Measurements from ENCODE around the gene DGKH. TPM values are rescaled to one million over a fixed set of nuclear protein-coding genes. Genes with fewer than 3 reads are reported as not detected.
"Not testable (repeated sequence)": the region's sequence is repeated elsewhere in the genome, so short reads cannot be mapped to it uniquely, and the experiment has no call there.

The DGKH gene
- total and polyA plus RNA-seq, 9 donors = 2.4 to 5.1 (median 2.8) TPM

DNA sequence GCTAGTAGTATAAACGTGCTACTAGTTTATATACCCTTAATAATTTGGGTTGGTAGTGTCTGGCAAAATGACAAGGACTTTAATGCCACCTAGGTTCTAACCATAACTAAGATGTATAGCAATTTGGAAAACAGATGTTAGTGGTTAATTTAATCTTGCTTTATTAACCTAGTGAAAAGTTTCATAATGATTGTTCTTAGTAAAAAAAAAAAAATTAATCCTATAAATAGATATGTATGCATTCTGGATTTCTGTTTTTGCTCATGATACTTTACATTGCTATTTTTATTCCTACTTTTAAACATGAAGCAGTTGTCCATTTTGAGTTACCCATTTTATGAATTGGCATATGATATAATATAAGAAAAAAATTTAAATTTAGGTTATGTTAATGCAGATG, 36.3 kb downstream of the DGKH start:
- H3K27ac ChIP-seq (ENCODE audit: low read length) = no peak overlapping the region
- no peaks in the 10 kb centered on the region for H3K36me3 ChIP-seq (ENCODE audit: control insufficient read depth, insufficient read depth, low read length)
- WGBS (ENCODE audit: insufficient coverage) = no CpG with 5 or more reads among the region's 1 CpG

DNA sequence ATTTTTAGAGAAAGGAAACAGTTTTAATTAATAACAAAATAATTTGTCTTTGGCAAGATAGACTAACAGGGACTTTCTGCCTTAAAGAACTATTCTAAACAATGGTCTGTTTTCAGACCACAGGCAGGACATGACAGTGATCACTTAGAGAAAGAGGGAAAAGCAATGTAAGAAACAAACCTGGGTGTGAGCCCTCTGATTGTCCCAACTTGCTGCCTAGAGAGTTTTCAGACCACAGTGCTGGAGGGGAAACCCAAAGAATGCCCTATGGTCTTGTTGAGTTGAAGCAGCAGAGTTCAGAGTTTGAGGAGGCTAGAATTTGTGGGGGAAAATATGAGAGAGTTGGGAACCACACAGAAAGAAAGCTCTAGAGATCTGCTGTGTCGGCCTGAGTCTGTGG, 38.1 kb downstream of the DGKH start:
- Histone ChIP-seq H3K4me3 (ENCODE audit: low read length) (no peak overlapping the region), H3K9me3 (replicated peaks; ENCODE audit: control insufficient read depth, low read depth, low read length) (peaks cover 7% of the 10 kb centered on the region), H3K27ac (ENCODE audit: low read length) (no peak overlapping the region), H3K36me3 (ENCODE audit: control insufficient read depth, insufficient read depth, low read length) (no peaks in the 10 kb centered on the region), H3K4me1 (ENCODE audit: control insufficient read depth, insufficient read depth, low read length) (no peaks in the 10 kb centered on the region), H3K27me3 (ENCODE audit: control insufficient read depth, insufficient read depth, low read length) (no peaks in the 10 kb centered on the region)
- no CpG with 5 or more reads among the region's 1 CpG for WGBS (ENCODE audit: insufficient coverage)
- DNase-seq = no peak

More for the DNA sequence above, 36.3 kb downstream of the DGKH start:
- H3K27me3 ChIP-seq (ENCODE audit: control insufficient read depth, insufficient read depth, low read length) = no peaks in the 10 kb centered on the region
- H3K4me3 ChIP-seq (ENCODE audit: low read length) = no peak overlapping the region
- H3K9me3 ChIP-seq (replicated peaks; ENCODE audit: control insufficient read depth, low read depth, low read length) = peaks cover 4% of the 10 kb centered on the region
- no peak for DNase-seq
- H3K4me1 ChIP-seq (ENCODE audit: control insufficient read depth, insufficient read depth, low read length) = no peaks in the 10 kb centered on the region

DNA sequence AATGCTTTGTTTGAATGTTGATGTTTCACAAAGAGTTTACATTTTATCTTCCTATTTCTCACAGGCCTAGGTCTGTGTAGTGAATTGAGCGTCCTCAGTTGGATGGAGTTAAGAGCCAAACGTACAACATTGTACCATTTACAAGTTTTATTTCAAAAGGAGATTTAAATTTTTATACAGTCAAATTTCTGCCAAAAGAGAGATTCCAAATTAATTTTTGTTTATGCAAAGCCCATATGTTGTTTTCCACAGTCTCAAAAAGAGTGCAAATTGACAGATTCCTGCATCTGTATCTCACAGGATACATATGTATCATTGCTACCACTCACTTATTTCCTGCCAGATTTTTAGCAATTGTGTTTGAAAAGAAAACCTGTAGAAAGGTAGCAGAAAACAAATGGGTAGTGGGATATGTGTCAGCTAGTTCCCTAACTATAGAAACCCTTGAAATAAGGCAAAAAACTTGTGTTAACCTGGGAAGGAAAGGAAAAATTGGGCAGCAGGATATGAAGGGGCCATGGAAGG, 46.1 kb downstream of the DGKH start:
- Histone ChIP-seq H3K27ac (ENCODE audit: low read length) (no peak overlapping the region), H3K9me3 (replicated peaks; ENCODE audit: control insufficient read depth, low read depth, low read length) (peaks cover 3% of the 10 kb centered on the region), H3K36me3 (ENCODE audit: control insufficient read depth, insufficient read depth, low read length) (no peaks in the 10 kb centered on the region), H3K4me3 (ENCODE audit: low read length) (no peak overlapping the region), H3K27me3 (ENCODE audit: control insufficient read depth, insufficient read depth, low read length) (no peaks in the 10 kb centered on the region), H3K4me1 (ENCODE audit: control insufficient read depth, insufficient read depth, low read length) (no peaks in the 10 kb centered on the region)
- no CpG with 5 or more reads among the region's 2 CpGs for WGBS (ENCODE audit: insufficient coverage)
- DNase-seq = no peak

DNA sequence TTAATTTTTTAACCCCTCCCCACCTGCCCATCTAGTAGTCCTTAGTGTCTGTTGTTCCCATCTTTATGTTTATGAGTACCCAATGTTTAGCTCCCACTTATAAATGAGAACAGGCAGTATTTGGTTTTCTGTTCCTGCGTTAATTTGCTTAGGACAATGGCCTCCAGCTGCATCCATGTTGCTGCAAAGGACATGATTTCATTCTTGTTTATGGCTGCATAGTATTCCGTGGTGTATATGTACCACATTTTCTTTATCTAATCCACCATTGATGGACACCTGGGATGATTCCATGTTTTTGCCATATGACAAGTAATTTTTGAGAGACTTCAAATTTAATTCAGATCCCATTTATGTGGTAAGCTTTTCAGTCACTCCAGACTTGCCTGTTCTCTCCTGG, 47.8 kb downstream of the DGKH start:
- H3K27me3 ChIP-seq (ENCODE audit: control insufficient read depth, insufficient read depth, low read length); H3K4me1 ChIP-seq (ENCODE audit: control insufficient read depth, insufficient read depth, low read length); H3K36me3 ChIP-seq (ENCODE audit: control insufficient read depth, insufficient read depth, low read length); H3K27ac ChIP-seq (ENCODE audit: low read length); H3K4me3 ChIP-seq (ENCODE audit: low read length); H3K9me3 ChIP-seq (replicated peaks; ENCODE audit: control insufficient read depth, low read depth, low read length); DNase-seq: not testable (repeated sequence)
- no CpG with 5 or more reads among the region's 2 CpGs for WGBS (ENCODE audit: insufficient coverage)

- no peak overlapping the region for H3K27ac ChIP-seq (ENCODE audit: low read length)
- H3K9me3 ChIP-seq (replicated peaks; ENCODE audit: control insufficient read depth, low read depth, low read length) = peaks cover 3% of the 10 kb centered on the region
- no peak overlapping the region for H3K4me3 ChIP-seq (ENCODE audit: low read length)
- WGBS (ENCODE audit: insufficient coverage) = 95% methylated on average over 4 of the region's 9 CpGs
- no peaks in the 10 kb centered on the region for H3K27me3 ChIP-seq (ENCODE audit: control insufficient read depth, insufficient read depth, low read length)
- peaks cover 6% of the 10 kb centered on the region for H3K4me1 ChIP-seq (ENCODE audit: control insufficient read depth, insufficient read depth, low read length)
- no peak for DNase-seq
- no peaks in the 10 kb centered on the region for H3K36me3 ChIP-seq (ENCODE audit: control insufficient read depth, insufficient read depth, low read length)
Observed at GRCh38 chr13:42099962-42100675, 51.7 kb downstream of the DGKH start.

GRCh38 chr13:42100960-42101359, 52.5 kb downstream of the DGKH start:
- Histone ChIP-seq H3K27me3 (ENCODE audit: control insufficient read depth, insufficient read depth, low read length) (no peaks in the 10 kb centered on the region), H3K36me3 (ENCODE audit: control insufficient read depth, insufficient read depth, low read length) (no peaks in the 10 kb centered on the region), H3K4me1 (ENCODE audit: control insufficient read depth, insufficient read depth, low read length) (peaks cover 6% of the 10 kb centered on the region), H3K27ac (ENCODE audit: low read length) (no peak overlapping the region), H3K9me3 (replicated peaks; ENCODE audit: control insufficient read depth, low read depth, low read length) (peaks cover 3% of the 10 kb centered on the region), H3K4me3 (ENCODE audit: low read length) (no peak overlapping the region)
- no CpG with 5 or more reads among the region's 3 CpGs for WGBS (ENCODE audit: insufficient coverage)
- DNase-seq = no peak

DNA sequence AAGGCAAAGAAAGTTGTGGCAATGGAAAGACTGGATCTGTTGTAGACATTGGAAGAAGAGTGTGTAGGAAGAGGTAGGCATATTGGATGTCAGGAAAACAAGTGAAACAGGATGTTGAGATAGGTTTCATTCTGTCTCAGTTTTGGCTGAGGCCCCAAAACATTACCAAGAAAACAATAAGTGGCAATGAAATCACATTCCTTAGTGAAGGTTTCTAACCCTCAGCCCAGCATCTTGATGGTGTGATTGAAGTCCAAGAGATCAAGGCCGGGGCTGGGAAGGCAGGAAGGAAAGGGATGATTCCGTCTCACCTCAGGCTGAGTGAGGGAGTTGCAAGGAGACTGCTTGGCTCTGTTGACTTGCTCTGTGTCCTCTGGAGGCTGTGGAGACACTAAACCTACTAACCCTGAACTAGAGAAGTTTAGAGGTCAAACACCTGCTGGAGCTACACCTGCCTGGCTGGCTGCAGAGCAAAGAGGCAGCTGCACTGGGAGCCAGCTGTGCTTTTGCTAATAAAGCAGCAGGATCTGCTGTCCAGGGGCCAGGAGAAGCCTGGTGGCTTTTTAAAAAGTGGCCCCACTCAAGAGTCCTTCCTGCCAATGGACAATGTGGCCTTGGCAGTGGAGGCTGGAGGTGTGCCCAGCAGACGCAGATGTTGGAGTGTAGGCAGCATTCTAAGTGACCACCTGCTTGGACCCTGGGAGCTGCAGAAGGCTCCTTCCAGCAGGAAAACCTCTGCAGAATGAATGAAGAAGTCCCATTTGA, 53.6 kb downstream of the DGKH start:
- peak; percentile 46 for DNase-seq
- Histone ChIP-seq H3K36me3 (ENCODE audit: control insufficient read depth, insufficient read depth, low read length) (no peaks in the 10 kb centered on the region), H3K9me3 (replicated peaks; ENCODE audit: control insufficient read depth, low read depth, low read length) (peaks cover 3% of the 10 kb centered on the region), H3K27me3 (ENCODE audit: control insufficient read depth, insufficient read depth, low read length) (no peaks in the 10 kb centered on the region), H3K4me3 (ENCODE audit: low read length) (no peak overlapping the region), H3K4me1 (ENCODE audit: control insufficient read depth, insufficient read depth, low read length) (peaks cover 6% of the 10 kb centered on the region), H3K27ac (ENCODE audit: low read length) (no peak overlapping the region)
- WGBS (ENCODE audit: insufficient coverage) = 0% methylated on average over 1 of the region's 3 CpGs

GRCh38 chr13:42102961-42103865, 54.8 kb downstream of the DGKH start:
- 41% methylated on average over 3 of the region's 5 CpGs for WGBS (ENCODE audit: insufficient coverage)
- Histone ChIP-seq H3K36me3 (ENCODE audit: control insufficient read depth, insufficient read depth, low read length) (no peaks in the 10 kb centered on the region), H3K4me3 (ENCODE audit: low read length) (no peak overlapping the region), H3K27ac (ENCODE audit: low read length) (no peak overlapping the region), H3K9me3 (replicated peaks; ENCODE audit: control insufficient read depth, low read depth, low read length) (peaks cover 3% of the 10 kb centered on the region), H3K27me3 (ENCODE audit: control insufficient read depth, insufficient read depth, low read length) (no peaks in the 10 kb centered on the region), H3K4me1 (ENCODE audit: control insufficient read depth, insufficient read depth, low read length) (peaks cover 6% of the 10 kb centered on the region)
- DNase-seq = no peak

DNA sequence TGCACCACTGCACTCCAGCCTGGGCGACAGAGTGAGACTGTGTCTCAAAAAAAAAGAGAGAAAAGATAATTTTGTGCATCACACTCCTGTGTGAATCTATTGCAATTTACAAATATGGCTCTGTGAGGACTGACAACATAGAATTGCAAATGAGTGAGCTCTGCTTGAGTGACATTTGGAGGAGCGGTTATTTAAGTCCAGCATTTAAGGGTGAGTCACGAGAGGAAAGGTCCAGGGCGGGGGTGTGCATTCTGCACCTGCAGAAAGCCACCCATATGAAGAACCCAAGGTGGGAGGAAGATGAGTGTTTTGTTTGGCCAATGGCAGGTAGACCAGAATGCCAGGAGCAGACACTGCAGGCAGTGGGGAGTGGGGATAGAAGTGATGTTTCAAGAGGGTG, 58.5 kb downstream of the DGKH start:
- peaks cover 3% of the 10 kb centered on the region for H3K9me3 ChIP-seq (replicated peaks; ENCODE audit: control insufficient read depth, low read depth, low read length)
- no peaks in the 10 kb centered on the region for H3K27me3 ChIP-seq (ENCODE audit: control insufficient read depth, insufficient read depth, low read length)
- peaks cover 5% of the 10 kb centered on the region for H3K4me1 ChIP-seq (ENCODE audit: control insufficient read depth, insufficient read depth, low read length)
- no peaks in the 10 kb centered on the region for H3K36me3 ChIP-seq (ENCODE audit: control insufficient read depth, insufficient read depth, low read length)
- no peak overlapping the region for H3K4me3 ChIP-seq (ENCODE audit: low read length)
- no peak for DNase-seq
- H3K27ac ChIP-seq (ENCODE audit: low read length) = no peak overlapping the region
- 97% methylated on average over 4 of the region's 4 CpGs for WGBS (ENCODE audit: insufficient coverage)

DNA sequence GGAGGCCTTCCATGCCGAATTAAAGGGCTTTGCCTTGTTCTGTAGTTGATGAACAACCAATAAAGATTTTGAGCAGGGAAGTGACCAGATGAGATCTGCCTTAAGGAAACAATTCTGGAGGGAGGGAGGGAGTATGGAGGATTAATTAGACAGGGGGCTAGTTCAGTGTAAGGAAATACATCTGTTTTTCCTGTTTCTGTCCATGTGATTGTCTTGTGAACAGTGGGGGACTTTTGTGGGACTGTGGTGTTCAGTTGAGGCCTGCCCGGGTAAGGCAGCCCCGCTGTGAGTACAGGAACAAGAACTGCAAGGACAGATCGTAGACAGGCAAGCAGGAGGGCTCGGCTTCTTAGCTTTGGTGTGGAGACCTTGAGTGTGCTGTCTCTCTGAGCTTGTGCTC, 59.0 kb downstream of the DGKH start:
- H3K9me3 ChIP-seq (replicated peaks; ENCODE audit: control insufficient read depth, low read depth, low read length) = peaks cover 3% of the 10 kb centered on the region
- H3K27me3 ChIP-seq (ENCODE audit: control insufficient read depth, insufficient read depth, low read length) = no peaks in the 10 kb centered on the region
- DNase-seq = no peak
- peaks cover under 1% of the 10 kb centered on the region for H3K4me1 ChIP-seq (ENCODE audit: control insufficient read depth, insufficient read depth, low read length)
- WGBS (ENCODE audit: insufficient coverage) = 76% methylated on average over 5 of the region's 5 CpGs
- no peak overlapping the region for H3K27ac ChIP-seq (ENCODE audit: low read length)
- no peaks in the 10 kb centered on the region for H3K36me3 ChIP-seq (ENCODE audit: control insufficient read depth, insufficient read depth, low read length)
- no peak overlapping the region for H3K4me3 ChIP-seq (ENCODE audit: low read length)

All from muscle of leg (tissue), 11 donors.